HG03571 (cell line): ENCODE measurements around the gene PSD.

Experiments
- ATAC-seq: cut with Tn5 transposase; IDR thresholded peaks from one replicate; pipeline ENCODE4 v1.9.1; 2021; ENCODE audit not compliant: unreplicated experiment

Gene PSD

DNA sequence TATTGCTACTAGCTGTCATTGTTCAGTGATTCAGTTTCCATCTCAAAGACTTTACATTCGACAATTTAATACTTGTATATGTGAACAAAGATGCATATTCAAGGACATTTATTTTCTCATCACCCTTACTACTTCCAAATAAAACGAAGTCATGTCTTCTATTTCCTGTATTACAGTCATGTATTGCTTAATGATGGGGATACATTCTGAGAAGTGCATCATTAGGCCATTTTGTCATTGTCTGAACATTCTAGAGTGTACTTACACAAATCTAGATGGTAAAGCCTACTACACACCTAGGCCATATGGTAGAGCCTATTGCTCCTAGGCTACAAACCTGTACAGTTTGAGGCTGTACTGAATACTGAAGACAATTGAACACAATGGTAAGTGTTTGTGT, 26.3 kb upstream of the PSD start:
- ATAC-seq, result no peak

DNA sequence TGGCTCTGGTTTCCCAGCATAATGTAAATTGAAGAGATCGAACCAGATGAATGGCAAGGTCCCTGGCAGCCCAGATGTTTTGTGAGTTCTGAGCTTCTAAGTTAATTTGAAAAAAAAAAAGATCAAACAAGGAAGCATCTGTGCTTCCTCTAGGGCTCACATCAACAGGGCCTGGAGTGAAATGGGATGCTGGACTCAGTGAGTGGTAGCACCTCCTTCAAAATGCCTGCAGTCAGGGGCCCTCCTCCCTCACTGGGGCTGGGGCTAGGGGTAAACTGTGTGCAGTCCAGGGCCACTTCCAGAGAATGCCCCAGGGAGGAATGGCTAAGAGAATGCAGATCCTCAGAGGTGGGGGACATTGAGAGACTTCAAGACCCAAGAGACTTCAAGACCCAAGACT, 19.8 kb upstream of the PSD start:
- no peak for ATAC-seq

DNA sequence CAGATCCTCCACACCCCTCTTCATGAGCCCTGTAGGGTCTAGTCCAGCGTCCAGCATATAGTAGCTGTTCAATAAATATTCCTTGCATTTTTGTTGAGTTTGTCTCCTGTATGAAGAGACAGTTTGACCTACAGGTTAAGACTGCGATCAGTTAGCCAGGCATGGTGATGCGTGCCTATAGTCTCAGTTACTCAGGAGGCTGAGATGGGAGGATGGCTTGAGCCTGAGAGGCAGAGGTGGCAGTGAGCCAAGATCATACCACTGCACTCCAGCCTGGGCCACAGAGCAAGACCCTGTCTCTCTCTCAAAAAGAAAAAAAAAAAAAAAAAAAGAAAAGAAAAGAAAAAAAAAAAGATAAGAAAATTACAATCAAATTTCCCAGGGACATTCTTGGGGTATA, 18.9 kb upstream of the PSD start:
- no peak for ATAC-seq

DNA sequence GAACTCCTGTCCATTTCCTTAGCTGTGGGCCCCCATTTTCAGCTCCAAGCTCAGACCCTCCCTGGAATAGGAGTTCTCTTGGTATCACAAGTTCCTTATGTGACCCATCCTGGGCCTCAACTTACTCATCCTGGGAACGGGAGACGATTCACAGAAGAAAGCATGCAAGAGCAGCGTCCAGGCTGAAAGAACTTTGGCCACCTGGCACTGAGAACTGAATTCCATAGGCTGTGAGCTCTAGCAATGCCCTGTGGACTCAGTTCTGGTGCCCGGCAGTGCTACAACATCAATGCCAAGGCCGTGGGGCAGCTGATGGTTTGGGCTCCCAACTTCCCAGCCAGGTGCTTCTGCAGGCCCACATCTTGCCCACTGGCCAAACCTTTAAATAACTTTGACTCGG, 17.7 kb upstream of the PSD start:
- ATAC-seq, result no peak

DNA sequence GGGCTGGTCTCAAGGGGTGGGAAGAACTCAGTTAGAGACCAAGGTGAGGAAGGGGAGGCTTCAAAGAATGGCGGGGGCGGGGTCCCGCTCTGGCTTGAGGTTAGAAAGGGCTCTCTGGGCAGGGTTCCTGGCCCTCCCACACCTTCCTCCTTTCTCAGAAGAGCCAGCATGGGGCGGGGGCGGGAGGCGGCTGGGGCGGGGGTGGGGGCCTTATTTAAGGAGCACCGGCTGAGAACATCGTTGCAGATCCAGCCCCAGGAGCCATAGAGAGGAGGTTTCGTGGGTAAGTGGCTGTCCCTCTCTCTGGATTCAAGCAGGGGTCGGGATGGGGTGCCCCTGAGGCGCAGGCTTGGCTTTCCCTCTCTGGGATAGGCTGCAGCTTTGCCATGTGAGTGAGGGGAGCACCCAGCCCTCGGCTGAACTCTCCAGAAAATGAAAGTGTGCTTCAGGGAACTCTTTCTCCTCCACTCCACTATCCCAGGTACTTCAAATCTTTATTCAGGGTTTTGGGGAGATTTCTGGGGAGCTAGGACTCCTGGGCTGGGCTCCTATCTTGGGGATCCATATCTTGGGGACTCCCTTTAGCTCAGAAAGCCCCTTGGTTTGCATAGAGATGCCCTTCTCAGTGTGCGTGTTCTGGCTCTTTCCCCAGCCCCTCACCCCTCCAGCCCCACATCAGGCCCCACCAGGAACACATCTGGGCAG, 17.1 kb upstream of the PSD start:
- ATAC-seq, result no peak

DNA sequence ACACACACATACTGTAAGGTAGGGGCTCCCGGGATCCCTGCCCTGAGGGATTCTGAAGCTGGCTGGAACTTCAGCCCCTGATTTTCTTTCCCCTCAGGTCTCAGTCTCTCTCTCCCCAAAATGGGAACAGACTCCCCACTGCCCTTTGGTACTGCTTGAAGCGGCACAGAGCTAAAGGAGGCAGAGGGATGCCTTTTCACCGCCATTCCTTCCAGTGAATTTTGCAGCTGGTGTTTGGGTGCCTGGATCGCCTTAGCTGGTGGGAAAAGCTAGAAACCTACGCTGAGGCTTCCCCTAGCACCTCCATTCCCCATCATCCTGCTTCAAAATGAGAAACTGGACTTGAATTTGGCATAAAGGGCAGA, 16.5 kb upstream of the PSD start:
- ATAC-seq, result no peak

DNA sequence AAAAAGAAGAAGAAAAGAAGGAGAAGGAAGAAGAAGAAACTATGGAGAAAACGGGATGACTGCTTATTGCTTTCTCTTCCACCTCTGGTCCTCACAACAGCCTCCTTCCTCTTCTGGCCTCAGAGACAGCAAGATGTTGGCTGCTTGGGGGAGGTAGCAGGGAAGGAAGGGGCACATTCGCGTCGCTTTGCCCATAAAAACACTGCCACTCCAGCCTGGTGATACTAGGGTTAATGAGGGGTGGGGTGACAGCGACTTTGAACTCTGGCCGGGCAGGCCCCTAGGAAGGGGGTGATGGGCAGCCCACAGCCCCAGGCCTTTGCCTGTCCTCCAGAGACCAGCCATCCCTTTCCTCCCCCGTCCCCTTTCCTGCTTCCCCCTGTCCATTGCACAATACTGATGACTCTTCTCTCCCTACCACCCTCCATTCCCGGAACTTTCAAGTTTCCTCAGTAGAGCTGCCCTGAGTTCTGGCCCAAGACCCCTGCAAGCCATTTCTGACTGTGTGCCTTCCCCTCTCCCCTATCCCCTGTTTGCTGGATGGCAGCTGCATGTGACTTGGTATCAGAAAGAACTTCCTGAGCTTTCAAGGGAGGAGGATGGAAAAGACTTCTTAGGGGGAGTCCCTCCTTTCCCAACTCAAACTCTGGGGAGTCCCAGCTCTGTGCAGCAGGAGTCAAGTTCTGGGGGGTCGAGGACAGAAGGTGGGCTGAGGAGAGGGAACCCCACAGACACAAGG, 16.0 kb upstream of the PSD start:
- ATAC-seq, result no peak

DNA sequence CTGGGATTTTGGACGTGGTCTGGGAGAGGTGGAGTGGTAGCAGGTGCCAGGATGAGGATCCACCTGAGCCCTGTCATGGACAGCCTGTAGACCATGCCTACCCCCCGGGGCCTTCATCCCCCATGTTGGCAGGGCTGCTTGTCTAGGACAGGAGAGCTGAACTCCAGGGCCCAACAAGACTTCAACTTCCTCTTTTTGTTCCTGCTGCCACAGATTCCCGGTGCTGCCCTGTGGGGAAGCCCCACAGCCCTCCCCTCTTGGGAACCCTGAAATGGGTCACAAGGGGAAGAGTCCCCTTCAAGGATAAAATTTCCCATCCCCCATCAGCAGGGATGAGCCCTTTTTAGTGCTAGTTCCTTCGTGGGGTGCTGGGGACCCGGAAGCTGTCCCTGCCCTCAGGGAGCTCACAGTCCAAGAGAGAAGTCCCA, 15.0 kb upstream of the PSD start:
- ATAC-seq, result no peak

DNA sequence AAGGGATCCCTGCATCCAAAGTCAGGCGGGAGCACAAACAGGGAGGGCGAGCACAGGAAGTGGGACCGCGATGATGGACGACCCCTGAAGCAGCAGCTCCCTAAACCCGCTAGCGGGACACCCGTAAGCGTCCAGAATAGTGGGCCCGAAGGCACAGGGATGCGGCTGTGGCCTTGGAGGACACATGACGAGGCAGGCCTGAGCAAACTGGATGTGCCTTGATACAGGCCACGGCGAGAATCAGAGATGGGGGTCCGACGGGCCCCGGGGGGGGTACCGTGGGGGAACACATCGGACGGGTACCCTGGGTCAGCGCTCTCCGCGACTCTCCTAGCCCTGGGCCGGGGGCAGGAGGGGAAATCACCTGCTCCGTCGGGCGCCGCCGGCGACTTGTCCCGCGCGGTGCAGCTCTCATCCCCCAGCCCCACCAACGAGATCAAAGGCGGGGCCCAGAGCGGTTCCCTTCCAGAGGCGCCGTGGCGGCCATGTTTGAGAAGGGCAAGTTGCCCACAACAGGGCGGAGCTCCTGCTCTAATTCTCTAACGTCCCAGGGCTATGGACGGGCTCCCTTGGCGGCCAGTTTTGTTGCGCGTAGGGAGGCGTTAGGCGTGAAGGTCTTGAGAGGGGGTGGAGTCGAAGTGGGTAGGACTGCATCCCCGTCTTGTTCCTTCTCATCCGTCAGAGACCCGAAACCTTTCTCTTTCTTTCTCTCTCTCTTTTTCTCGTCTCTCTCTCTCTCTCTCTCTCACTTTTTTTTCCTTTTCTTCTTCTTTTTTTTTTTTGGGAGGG, 13.8 kb upstream of the PSD start, which contains the start of gene CUEDC2:
TSS of gene CUEDC2 (minus strand) at position 413 of the 789 bp plus-strand sequence. CDS start 7,386 bp downstream, outside the sequence.
- peak; percentile 87 for ATAC-seq

DNA sequence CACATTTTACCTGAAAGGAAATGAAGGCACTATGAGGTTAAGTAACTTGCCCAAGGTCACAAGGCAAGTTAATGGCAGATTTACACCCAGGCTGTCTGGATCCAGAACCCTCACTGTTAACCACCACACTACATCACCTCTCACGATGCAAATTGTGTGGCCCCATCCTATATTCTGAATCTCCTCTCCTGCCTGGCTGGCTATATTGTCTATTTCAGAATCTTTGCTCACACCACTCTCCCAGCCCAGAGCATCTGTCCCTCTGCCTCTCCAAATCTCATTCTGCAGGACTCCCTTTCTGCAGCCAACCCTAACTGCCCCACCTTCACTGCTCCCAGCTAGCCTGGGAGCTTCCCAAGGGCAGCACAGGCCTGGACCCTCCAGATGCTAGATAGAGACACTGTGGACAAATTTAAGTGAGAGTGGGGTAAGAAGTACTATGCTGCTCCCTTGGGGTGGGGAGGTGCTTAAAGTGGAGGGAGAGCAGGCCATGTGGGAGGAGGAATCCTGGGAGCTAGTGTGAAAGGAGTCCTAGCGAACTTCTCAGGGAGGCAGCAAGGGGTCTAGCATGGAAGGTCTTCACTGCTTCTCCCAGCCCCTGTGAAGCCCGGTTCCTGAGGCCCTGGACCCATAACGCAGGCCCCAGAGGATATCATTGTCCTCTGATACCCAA, 13.0 kb upstream of the PSD start:
- ATAC-seq, result no peak

DNA sequence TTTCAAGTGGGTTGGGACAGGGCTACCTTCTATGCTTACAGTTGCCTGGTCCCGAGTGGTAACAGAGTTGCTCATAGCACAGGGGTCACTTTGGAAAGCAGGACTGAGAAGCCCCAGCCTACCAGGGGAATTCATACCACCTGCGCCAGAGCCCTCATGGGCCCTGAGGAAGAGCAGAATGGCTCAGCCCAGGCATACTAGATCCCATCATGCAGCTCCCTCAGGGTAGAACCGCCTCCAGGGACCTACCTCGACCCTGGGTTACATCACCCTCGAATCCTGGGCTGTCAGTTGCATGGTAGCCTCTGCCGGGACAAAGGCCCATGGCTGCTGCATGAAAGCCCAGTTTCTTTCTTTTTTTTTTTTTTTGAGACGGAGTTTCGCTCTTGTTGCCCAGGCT, 10.9 kb upstream of the PSD start:
- ATAC-seq, result no peak

DNA sequence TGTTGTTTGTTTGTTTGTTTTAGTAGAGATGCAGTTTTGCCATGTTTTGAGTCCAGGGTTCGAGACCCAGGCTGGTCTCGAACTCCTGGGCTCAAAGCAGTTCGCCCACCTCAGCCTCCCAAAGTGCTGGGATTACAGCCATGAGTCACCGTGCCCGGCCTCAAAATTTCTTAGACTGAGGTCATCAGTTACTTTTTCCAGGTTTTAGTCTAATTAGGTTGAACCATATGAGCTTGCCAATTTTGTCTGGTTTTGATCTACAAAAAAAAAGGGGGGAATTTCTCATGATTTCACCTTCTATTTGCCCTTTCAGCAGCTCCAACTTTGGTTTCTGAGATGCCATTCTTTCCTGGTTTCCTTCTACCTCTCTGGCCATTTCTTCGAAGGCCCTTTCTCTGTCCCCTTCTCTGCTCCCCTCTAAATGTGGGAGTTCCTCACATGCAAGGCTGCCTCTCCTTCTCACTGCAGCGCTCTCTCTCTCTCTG, 8.3 kb upstream of the PSD start:
- no peak for ATAC-seq

DNA sequence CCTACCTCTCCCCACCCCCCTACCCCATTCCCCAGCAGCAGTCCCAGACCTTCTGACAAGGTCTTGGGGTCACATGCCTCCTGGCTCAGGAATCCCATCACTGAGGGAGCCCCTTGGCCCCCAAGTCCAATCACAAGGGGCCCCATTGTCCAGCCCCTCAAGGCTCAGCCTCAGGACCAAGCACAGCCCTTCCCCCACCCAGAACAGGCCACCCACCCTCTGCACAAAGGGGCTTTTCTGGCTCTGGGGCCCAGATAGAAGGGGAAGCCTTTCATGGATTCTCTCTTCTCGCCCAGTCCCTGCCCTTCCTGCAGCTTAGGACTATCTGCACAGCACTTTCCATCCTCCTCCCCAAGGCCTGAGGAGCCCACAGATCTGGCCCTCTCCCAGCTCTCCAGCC, 6.9 kb upstream of the PSD start:
- ATAC-seq, result no peak

DNA sequence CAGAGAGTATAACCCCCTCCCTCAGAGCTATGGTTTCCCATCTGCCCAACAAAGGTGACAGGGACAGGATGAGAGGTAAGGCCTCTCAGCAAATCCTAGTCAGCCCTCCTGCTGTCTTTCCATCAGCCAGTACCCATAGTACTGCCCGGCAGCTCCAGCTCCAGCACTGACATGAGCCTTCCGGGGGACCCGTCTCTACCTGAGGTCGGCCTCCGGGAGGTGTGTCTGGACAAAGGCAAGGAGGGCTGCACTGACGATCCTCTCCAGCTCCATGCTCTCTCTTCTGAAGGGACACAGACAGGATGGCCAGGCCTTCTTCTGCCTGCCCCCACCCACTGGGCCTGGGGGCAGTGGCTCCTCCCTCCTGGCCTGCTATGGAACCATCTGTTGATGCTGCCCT, 6.3 kb upstream of the PSD start:
- ATAC-seq, result no peak

DNA sequence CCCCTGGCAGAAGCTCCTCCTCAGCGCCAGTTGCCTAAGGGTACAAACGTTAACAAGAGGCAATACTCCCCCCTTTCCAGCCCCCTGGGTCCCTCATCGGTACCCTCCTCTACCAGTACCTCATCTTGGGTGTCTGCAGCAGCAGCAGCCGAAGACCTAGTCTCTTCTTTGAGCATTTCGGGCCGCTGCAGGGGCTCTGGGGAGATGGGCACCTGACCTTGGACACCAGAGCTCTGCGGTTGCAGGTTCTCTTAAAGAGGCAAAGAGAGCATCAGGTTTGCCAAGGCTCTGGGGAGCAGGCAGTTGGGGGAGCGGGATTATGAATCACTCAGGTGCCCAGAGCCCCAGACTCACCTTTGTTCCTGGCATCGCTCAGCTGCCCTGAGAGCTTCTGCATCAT, 5.6 kb upstream of the PSD start:
- ATAC-seq, result no peak

DNA sequence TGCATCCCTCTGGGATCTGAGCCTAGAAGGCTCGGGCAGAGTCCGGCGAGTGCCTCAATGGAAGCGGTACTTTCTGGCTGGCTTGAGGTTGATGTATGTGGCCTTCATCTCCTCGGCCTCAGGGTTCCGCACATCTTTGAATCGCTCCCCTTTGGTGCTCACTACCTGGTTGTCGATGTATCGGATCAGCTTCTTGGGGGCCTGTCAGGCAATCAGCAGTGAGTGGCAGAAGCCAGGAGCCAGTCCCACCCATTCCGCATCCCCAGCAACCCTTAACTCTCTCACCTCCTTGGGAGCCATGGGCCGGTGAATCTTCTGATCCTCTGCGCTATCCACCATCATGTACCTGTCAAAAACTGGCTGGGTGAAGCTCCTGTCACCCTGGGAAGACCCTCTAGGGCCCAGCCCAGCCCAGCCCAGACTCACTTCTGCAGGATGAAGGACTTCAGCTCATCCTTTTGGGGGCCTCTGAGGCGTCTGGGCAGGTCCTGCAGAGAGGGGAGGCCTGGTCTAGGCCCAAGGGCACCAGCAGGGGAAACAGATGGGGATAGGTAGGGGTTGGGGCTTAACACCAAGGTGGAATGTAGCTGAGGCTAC, 4.9 kb upstream of the PSD start:
- no peak for ATAC-seq

DNA sequence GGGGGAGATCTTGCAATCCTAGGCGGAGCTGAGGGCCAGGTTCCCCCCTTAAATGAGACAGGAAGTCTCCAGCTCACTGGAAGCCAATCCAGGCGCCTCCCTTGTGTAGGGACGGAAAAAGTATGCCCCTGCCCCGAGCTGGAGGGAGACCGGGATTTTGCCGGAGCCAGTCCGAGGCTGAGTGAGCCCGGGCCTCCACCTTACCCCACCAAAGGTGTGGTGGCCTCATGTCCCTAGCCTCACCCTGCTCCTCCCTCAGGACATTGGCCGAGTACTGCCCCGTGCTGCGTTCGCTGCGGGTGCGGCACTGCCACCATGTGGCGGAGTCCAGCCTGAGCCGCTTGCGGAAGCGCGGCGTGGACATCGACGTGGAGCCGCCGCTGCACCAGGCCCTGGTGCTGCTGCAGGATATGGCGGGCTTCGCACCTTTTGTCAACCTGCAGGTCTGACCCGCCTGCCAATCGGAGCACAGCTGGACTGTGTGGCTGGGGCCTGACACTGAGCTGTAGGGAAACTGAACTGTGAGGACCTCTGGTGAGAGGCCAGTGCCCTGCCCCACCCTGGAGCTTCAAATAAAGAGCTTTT, 4.1 kb upstream of the PSD start:
- ATAC-seq, result no peak

DNA sequence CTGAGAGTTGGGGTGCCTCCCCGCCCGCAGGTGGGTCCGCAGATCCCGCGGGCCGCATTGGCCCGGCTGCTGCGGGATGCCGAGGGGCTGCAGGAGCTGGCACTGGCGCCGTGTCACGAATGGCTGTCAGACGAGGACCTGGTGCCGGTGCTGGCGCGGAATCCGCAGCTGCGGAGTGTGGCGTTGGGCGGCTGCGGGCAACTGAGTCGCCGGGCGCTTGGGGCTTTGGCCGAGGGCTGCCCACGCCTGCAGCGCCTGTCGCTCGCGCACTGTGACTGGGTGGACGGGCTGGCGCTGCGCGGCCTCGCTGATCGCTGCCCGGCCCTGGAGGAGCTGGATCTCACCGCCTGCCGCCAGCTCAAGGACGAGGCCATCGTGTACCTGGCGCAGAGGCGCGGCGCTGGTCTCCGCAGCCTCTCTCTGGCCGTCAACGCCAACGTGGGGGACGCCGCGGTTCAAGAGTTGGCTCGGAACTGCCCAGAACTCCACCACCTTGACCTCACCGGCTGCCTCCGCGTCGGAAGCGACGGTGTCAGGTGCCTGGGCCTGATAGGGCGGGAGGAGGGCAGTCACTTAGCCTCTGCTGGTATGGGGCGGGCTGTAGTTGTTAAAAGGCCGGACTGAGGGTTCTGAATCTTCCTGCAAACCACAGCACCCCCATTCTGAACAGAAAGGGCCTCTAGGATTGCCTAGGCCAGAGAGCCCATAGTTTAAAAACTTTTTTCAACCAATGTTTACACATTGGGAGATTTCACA, 3.4 kb upstream of the PSD start:
- peak; percentile 0 for ATAC-seq

DNA sequence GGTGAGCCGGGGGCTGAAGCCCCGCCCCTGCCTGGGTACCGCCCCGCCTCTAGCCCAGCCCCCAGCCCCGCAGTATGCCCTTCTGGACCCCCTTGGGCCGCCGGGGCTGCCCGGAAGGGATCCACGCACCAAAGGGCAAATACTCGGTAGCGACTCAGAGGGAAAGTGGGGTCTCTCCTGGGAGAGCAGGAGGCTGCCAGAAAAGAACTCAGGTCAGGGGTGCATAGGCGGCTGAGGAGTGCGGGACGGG, 2.8 kb upstream of the PSD start:
- ATAC-seq, result no peak
